Measurements from ENCODE around the gene CDH6. TPM values are rescaled to one million over a fixed set of nuclear protein-coding genes. Genes with fewer than 3 reads are reported as not detected.

Gene CDH6
- polyA plus RNA-seq, 1 of the 3 experiments (the other 2 are of a cell fraction), result 1.1 TPM

GRCh38 chr5:31182136-31182535, 11.3 kb upstream of the CDH6 start:
- TF ChIP-seq REST (IDR thresholded peaks at IDR 0.05; ENCODE audit: low read depth, low read length), result no peak
- TF ChIP-seq TCF12 (IDR thresholded peaks at IDR 0.05), result no peak
- TF ChIP-seq RAD21 (IDR thresholded peaks at IDR 0.05; ENCODE audit: low read length), result no peak
- no peak for TF ChIP-seq RFX5 (IDR thresholded peaks at IDR 0.05; ENCODE audit: low read length)
- TF ChIP-seq CTCF (IDR thresholded peaks at IDR 0.05), result no peak
- TF ChIP-seq SIN3A (IDR thresholded peaks at IDR 0.05; ENCODE audit: borderline replicate concordance, low read depth, low read length), result no peak
- no peak for TF ChIP-seq TEAD4 (IDR thresholded peaks at IDR 0.05; ENCODE audit: borderline replicate concordance, insufficient read depth)
- TF ChIP-seq MEF2A (IDR thresholded peaks at IDR 0.05; ENCODE audit: borderline replicate concordance, low read depth), result no peak
- TF ChIP-seq ZBTB33 (IDR thresholded peaks at IDR 0.05; ENCODE audit: borderline replicate concordance, low read depth), result no peak
- TF ChIP-seq FOXJ3 (CRISPR knock-in tag; IDR thresholded peaks at IDR 0.05), result no peak
- TF ChIP-seq YY1 (IDR thresholded peaks at IDR 0.05; ENCODE audit: low read depth), result no peak
- TF ChIP-seq GATA2 (CRISPR knock-in tag; IDR thresholded peaks at IDR 0.05), result no peak
- TF ChIP-seq TAF1 (IDR thresholded peaks at IDR 0.05; ENCODE audit: borderline replicate concordance, low read depth, low read length), result no peak
- TF ChIP-seq RXRA (IDR thresholded peaks at IDR 0.05; ENCODE audit: borderline replicate concordance, low read depth), result no peak
- H4K20me1 ChIP-seq (ENCODE audit: insufficient read depth), result no peaks in the 10 kb centered on the region
- 12% methylated on average over 5 of the region's 6 CpGs for WGBS (ENCODE audit: low lambda C conversion rate)
- no peaks in the 10 kb centered on the region for H3K9me2 ChIP-seq
- H3K27me3 ChIP-seq (ENCODE audit: insufficient read depth), result no peaks in the 10 kb centered on the region; the same call in none of the 2 replicates
- H3K79me2 ChIP-seq (ENCODE audit: insufficient read depth), result no peaks in the 10 kb centered on the region
- no peaks in the 10 kb centered on the region for H3K4me1 ChIP-seq (ENCODE audit: control insufficient read depth in 1 of 2, insufficient read depth in 2 of 2, low read depth in 1 of 2, low read length in 1 of 2)
- H3K4me3 ChIP-seq (ENCODE audit: low read depth in 2 of 2, low read length in 1 of 2), result no peak overlapping the region
- no peak overlapping the region for H3K27ac ChIP-seq (ENCODE audit: low read depth in 2 of 2, low read length in 1 of 2)
- POLR2A ChIA-PET, result no interaction called here
- H3K36me3 ChIP-seq (replicated peaks in 1 of 2; ENCODE audit: control insufficient read depth in 1 of 2, insufficient read depth in 2 of 2, low read length in 1 of 2), result no peaks in the 10 kb centered on the region
- CTCF ChIA-PET, result no interaction called here
- no peak overlapping the region for H2AFZ ChIP-seq (ENCODE audit: low read depth)
- H3K9ac ChIP-seq, result no peak overlapping the region
- no peaks in the 10 kb centered on the region for H3F3A ChIP-seq (replicated peaks; ENCODE audit: insufficient read depth)
- no peaks in the 10 kb centered on the region for H3K9me3 ChIP-seq
- DNase-seq, result no peak
- no peak overlapping the region for H3K4me2 ChIP-seq
